HG03378 (cell line): ENCODE data around the gene TPM1.

Experiments
- ATAC-seq: cut with Tn5 transposase; IDR thresholded peaks from one replicate; pipeline ENCODE4 v1.9.1; 2021; ENCODE audit warnings: mild to moderate bottlenecking, moderate library complexity; ENCODE audit not compliant: unreplicated experiment

Gene TPM1

DNA sequence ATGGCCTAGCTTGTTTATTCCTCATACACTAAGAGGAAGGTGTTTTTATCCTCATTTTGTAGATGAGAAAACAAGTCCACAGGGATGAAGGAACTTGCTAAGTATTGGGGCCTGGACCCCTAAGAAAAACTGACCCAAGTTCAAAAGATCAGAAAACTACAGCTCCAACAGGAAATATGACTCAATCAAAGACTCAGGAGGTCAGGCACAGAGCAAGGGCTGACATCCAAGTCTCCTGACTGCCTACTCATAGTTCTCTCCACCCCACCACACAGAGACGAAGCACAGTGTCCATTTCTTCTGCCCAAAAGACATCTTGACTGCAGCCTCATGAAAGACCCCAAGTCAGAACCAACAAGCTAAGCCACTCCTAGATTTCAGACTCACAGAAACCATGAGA lies 26.9 kb upstream of the TPM1 start:
- no peak for ATAC-seq

DNA sequence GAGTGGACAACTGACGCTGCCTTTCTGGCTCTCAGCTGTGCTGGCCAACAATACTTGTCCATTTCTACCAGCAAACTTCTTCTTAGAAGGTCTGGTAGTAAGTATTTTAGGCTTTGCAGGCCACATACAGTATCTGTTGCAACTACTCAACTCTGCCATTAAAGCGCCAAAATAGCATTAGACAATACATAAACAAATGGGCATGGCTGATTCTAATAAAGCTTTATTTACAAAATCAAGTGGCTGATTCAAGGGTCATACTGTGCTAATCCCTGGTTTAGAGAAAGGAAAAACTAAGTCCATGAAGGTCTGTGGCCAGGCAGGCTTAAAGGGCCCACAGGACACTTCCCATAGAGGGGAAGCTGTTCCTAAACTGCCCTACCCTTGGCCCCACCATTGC lies 26.3 kb upstream of the TPM1 start:
- ATAC-seq: no peak

DNA sequence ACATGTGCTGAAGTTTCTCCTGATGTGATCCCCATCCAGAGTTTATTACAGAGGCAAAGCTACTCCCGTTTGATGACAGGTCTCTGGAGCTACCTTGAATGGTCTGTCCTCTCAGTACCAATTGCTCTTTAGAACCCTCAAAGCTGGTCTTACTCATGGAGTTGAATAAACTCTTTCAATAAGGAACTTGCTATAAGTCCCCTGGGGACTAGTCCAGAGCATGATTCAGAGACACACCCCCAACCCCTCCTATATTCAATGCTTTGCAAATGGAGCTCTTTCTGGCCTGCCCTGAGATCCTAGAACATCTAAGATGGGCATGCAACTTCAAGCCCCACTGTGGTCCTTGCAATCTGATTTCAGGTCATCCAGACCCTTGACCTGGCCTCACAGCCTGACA lies 23.9 kb upstream of the TPM1 start:
- no peak for ATAC-seq

DNA sequence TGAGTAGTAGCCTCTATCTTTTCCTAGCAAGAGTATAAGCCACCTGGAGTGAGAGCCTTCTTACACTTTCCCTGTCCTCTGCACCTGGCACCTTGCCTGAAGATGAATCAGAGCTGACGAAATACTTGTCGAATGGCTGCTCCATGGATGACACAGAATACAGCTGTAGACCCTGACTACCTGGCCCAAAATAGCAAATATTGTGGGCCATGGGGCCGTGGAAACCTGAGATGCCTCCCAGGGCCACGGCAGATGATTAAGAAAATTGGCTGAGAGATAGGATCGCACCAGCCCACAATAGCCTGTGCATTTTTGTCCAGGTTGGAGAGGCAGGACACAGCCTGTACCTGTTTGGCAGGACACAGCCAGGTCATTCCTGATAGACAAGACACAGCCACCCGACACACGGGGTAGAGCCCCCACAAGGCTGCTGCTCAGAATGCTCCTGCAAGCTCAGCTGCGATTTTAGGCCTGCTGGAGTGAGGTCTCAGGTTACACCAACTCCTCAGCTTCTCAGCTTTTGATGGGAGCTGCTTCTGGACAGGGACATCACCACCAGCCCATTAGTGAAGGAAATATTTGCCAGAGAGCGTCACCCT lies 22.9 kb upstream of the TPM1 start:
- ATAC-seq: no peak

DNA sequence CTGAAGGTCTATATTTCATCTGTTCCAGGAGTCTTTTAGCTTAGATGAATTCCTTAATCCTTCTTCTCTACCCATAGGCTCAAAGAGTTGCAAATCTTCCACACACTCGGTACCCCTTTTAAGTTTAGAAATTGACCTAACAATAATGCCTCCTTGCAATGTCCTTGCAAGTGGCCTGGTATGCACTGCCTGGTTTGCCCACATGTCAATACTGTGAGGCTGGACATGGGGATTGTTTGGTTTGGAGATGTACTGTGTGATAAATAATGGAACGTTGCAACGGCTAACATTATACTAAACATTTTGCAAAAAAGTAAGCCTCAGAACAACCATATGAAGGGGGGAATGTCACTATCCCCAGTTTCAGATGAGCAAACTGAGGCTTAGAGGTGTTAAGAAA lies 22.4 kb upstream of the TPM1 start:
- no peak for ATAC-seq

DNA sequence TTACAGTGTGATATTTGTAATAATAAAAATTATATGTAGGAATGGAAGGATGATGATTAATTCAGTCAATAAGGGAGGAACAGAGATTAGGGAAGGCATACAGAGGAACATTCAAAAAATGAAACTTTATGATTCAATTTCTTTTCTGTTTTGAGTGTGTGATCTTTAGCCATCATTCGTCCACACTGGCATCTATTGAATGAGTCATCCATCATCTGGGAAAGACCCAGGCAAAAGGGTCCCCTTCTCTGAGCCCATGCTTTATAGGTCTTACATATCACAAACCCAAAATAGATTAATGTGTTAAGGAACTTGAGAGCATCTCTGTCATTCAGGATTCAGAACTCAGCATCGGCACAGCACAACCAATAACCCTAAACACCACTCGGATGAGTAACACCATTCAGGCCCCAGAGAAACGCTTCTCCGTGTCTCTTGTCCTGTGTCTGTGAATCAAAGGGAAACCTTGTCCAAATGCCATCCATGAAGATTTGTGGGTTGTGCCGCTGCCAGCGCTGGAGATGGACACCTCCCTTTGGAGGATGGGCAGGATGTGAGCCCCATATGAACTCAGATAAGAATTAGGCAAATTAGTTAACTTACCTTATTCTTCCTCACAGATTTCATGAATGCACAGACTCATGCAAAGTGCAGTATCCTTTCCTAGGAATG lies 21.7 kb upstream of the TPM1 start:
- ATAC-seq: no peak

DNA sequence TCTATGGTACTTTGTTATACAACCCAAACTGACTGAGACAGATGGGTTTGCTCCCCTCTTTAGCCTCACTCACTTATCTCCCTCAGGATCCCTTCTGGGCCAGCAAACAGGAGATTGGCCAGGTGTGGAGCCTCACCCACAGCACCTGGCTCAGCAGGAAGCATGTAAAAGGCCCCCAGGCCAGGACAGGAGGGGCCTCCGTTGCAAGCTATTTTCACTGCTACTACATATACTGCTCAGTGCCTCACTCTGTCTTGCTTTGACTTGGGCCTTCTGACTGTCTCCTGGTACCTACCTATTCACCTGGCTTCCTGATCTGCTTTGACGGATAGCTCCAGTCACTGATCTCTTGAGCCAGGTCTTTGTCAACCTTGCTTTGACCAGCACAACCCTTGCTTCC lies 20.4 kb upstream of the TPM1 start:
- no peak for ATAC-seq

DNA sequence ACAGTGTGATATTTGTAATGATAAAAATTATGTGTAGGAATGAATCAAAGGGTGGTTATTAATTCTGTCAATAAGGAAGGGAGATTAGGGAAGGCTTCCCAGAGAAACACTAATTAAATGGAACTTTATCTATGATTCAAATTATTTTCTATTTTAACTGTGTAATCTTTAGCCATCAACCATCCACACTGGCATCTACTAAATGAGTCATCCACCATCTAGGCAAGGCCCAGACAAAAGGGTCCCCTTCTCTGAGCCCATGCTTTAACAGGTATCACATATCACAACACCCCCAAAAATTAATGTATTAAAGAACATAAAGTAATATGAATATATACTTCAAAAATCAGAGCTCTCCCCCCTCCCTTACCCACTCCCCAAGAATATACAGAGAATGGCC lies 19.9 kb upstream of the TPM1 start:
- no peak for ATAC-seq

DNA sequence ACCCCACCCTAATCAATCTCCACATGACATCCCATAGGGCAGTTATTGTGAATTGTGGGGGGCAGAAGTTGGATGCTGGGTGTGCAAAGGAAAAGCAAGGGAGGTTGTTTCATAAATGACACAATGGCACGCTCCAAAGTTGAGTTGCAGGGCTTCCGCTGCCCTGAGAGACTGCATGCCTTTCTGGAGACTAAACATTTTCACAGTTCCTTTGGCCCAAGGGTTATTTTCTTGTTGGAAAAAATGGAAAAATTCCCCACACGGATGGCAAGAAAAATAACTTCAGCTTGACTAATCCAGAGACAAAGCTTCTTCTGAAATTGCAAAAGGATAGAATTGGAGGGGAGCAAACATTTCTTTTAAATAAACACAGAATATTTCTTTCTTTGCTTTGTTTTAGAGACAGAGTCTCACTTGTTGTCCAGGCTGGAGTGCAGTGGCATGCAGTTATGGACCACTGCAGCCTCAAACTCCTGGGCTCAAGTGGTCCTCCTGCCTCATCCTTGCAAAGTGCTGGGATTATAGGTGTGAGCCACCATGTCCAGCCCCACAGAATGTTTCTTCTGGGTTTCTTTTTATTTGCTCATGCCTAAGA lies 19.1 kb upstream of the TPM1 start:
- no peak for ATAC-seq

DNA sequence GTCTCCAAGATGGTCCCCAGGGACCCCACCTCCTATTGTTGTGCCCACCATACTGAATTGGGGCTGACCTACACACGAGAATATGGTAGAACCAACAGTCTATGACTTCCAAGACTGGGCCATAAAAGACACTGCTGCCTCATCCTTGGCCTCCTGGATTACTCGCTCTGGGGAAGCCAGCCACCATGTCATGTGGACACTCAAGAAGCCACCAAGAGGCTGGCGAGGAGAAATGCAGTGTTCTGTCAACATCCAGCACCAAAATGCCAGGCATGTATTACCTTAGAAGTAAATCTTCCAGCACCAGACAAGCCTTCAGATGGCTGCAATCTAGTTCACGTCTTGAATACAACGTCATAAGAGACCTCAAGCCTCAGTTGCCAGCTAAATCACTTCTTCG lies 17.1 kb upstream of the TPM1 start:
- no peak for ATAC-seq

DNA sequence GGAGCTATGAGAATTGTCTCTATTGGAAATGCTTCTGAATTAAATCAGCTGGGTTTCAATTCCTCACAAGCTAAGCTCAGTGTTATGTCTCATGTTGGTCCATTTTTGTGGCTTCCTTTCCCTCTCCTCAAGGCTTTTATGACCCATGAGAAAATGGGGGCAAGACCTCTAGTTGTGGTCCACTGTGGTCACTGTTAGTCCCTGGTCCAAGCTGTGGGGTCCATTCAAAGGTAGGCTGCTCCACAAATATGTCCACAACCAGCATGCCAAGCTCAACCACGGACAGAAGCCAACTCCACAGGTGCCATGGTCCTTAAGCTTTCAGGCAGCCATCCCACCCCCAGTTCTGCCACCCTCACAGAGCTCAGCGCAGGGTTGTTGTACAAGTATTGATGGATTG lies 14.9 kb upstream of the TPM1 start:
- ATAC-seq: no peak

DNA sequence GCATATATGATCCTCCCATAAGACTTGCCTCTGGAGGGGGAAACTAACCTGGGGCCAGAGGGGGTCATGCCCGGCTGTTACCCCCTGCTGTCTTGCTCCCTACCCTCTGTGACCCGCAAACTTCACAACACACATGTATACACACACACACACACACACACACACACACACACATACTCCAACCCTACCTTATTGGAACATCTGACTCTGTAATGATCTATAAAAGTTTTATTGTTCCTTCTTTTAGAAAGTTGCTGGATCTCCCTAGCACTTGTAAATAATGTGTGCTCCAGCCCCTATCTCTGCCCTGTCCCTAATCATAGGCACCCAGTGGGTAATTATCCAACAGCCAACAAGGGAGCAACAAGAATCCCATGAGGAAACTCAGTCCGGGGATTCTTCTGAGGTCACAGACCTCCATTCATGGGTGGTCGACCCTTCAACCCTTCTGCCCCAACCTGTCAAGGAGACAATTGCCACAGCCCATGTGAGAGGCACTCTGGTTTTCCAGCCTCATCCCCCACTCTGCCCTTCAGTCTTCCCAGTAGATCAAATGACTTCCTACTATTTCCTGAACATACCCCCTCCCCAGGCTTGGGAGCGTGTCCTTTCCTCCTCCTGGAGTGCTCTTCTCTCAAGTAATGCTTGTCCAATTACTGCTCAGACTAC lies 14.0 kb upstream of the TPM1 start:
- ATAC-seq: no peak

DNA sequence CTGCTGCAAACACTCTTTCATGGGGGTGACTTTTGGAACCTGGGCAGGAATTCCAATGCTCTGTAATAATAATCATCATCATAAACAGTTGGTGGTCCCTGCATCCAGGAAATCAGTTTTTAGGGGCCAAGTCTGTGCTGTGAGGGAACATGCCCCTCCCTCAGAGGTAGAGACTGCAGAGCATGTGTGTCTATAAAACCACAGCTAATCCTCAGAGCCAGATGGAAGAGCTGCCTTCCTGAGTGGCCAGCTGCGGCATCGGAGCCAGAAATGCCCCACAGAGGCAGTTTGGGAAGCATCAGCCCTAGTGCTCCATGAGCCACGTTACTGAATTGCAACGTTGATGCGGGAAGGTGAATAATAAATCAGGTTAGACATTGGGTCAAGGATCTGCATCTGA lies 12.9 kb upstream of the TPM1 start:
- ATAC-seq: no peak

DNA sequence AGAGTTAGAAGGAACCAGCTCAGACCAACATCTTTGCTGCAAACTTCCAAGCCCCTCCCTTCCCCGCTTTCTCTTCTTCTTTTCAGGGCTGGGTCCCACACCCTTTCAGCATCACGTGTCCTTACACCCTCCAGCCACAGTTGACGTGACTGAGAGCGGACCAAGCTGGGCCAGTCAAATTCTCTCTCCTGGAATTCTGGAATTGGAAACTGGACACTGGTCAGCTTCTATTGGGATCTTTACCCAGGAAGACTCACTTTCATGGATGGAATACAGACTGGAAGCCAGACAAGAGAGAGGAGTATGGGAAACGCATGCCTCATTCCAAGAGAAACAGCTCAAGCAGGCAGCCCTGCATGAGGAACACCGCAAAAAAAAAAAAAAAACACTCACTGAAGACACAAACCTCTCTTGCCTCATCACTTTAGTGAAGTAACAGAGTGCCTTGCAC lies 12.4 kb upstream of the TPM1 start:
- ATAC-seq: no peak

DNA sequence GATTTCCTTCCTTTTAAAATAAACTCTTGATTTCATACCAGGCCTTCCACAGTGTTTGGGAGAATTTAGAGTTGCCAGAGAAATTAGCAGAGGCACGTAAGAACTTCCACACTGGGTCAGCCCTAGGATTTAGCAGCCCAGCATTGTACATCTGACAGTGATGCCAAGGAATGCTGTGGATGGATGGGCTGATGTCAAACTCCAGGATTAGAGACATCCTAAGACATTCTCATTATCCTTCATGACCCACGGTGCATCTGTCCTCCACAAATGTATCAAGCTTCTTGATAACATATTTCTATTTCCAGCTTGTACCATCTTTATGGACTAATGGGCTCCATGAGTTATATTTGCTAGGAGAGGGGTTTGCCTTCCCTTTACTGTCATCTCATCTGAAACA lies 8.0 kb upstream of the TPM1 start:
- ATAC-seq: no peak

DNA sequence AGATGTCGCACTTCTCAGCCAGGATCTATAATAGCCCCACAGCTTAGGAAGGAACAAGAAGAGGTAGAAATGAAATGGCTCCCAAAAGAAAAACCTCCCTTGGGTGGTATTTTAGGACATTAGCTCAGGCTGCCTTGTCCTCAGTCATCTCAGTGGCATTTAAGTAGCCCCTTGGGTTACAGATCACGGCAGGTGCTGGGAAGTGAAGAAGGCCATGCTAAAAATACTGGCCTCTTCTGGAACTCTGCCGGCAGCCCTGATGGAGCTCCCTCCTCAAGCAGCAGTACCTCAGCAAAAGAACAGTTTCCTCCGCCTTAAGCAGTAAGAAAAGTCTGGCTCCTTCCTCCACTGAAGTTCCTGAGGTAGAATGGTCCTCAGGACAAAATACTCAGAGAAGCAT lies 7.3 kb upstream of the TPM1 start:
- no peak for ATAC-seq

DNA sequence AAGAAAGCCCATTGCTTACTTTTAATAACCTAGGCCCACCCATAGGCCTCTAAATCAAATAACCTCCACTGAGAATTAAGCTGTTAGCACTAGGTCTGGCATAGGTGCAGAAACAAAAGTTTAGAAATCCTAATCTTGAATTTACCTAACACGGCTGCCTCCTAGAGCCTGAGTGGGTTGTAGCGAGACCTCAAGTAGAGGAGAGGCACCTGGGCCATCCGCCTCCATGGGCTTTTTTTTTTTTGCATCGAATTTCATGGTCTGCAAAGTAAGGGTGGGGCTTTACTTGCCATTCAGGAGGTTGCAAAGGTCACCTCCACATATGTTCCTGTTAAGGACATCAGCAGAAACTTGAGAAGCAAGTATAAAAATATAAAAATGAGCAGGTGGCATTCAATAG lies 6.6 kb upstream of the TPM1 start:
- ATAC-seq: no peak

DNA sequence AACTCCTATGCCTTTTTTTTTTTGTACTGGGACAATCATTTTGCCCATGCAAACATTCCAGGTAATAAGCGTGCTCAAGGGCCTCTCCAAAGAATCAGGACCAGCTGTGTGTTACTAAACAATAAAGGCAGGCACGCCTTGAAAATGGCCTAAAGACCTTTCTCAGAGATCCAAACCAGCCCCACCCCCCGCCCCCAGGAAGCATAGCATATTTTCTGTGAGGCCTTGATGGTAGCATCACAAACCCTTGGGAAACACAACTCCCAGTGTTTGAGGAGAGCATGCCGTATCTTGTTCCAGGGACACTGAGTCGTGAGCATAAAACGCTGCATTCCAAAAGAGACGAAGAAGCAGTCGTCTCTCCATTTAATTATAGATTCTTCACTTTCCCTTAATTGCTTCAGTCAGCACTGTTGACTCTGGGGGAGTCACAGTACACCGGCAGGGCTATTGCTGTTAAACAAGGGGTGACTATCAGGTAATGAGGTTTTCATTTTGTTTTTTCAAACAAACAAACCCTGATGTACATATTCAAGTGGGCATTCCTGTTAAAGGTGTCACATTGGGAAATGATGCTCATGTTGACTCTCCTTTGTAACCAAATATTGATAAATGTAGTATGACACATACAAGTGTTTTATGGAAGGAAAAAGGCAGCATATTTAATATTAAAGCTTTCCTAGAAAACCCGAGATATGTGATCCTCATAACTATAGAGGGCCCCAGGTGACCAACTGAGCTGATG lies 4.4 kb upstream of the TPM1 start:
- ATAC-seq: no peak

DNA sequence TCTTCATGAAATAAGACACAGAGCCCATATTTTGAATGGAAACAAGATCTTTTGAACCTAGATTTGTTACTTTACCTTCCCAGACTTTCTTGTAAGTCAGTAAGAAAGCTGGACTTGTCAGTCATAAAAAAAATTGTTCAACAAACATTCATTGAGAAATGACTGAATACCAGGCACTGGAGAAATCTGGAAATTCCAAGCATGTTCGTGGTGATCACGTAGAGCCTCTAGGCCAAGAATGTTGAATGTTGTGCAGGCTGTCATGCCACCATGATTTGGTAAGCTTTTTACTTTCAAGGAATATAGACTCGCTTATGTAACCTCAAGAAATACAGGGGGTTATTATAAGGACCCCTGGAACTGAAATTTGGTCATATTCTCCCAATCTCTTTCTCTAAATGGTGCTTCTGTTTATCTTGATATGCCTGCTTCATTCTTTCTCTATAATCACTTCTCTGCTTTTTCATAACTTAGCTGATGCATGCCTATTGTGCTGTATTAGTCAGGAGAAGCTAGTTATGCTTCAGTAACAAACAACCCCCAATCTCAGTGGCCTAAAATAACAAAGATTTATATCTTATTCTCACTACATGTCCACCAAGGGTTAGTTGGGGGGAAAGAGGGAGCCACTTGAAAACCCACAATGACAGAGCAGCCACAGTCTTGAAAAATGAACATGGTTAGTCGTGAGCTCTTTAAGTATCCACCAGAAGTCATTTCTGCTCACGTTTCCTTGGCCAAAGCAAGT lies 3.4 kb upstream of the TPM1 start:
- ATAC-seq: no peak

DNA sequence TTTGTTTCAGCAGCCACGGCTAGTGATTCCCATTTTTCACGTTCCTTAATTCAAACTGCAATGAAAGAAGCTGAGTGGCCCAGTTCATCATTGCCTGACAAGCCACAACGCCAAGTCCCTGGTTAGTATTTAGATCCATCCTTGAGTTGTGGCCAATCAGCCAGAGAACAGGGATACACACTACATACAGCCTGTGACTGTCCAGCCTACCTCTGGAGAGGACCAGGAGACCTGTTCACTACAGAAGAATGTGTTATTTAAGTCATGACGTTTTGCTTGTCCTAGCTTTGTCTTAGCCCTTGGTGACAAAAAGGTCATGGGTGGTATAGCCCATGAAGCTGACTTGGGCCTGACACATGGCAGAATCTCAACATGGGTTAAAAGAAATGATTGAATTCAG lies 2.7 kb upstream of the TPM1 start:
- ATAC-seq: no peak

DNA sequence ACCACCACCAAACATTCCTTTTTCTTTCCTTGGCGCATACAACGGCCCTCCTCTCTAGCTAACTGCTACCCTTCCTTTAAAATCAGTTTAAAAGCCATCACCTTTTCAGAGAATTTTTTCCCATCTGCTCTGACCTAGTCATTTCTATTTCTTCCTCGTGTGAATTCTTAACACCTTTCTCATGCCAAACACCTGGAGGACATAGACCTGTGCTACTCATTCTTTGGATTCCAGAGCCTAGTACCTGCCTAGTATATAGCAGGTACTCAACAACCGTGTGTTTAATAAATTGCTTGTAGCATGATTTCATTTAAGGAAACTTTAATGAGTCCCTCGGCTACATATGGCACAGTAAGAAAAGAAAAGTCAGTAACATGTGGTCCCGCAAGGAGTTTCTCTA lies 2.0 kb upstream of the TPM1 start:
- ATAC-seq: no peak
